IPS-15b (cell line): ENCODE data around the gene CWC27.
A peak's percentile ranks its signal among the peaks of the same experiment; 100 is the strongest.

Experiments used
- H3K27me3 ChIP-seq: one replicate; pipeline ENCODE4 v1.6.1; 2013; ENCODE audit warnings: low read length; ENCODE audit not compliant: control insufficient read depth, insufficient read depth
- H3K36me3 ChIP-seq: one replicate; pipeline ENCODE4 v1.6.1; 2013; ENCODE audit warnings: low read length; ENCODE audit not compliant: control insufficient read depth, insufficient read depth
- H3K4me1 ChIP-seq: one replicate; pipeline ENCODE4 v1.6.1; 2013; ENCODE audit warnings: mild to moderate bottlenecking, low read length; ENCODE audit not compliant: control insufficient read depth, insufficient read depth
- H3K4me3 ChIP-seq: one replicate; pipeline ENCODE4 v1.5.1; 2013; ENCODE audit warnings: low read depth, low read length
- H3K9ac ChIP-seq: one replicate; pipeline ENCODE4 v1.6.1; 2013; ENCODE audit warnings: low read depth, mild to moderate bottlenecking, low read length
- H3K9me3 ChIP-seq: one replicate; pipeline ENCODE4 v1.6.1; 2013; ENCODE audit warnings: mild to moderate bottlenecking, low read length; ENCODE audit not compliant: control insufficient read depth, insufficient read depth

CWC27 gene

DNA sequence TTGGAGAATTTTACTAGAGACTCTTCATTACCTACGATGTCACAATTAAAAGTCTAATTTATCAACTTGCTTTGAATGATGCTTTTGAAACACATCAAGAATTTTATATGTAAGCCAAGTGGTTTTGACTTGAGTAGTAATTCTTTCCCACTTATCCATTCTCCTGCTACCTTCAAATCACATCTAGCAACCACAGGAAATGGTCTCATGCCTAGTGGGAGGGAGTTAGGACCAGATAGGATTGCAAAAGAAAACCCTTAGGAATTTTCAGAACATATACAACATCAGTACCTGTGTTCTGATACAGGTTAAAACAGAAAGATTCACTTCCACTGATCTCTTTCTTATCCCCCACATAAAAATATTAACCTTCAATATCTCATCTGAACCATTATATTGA, 260.4 kb downstream of the CWC27 start:
- H3K36me3 ChIP-seq, result no peaks in the 10 kb centered on the region
- no peak overlapping the region for H3K9ac ChIP-seq
- H3K4me1 ChIP-seq, result peaks cover 3% of the 10 kb centered on the region
- H3K27me3 ChIP-seq, result no peaks in the 10 kb centered on the region
- no peak overlapping the region for H3K4me3 ChIP-seq
- no peaks in the 10 kb centered on the region for H3K9me3 ChIP-seq

- peaks cover 8% of the 10 kb centered on the region for H3K4me1 ChIP-seq
- H3K9me3 ChIP-seq, result no peaks in the 10 kb centered on the region
- H3K4me3 ChIP-seq, result no peak overlapping the region
- H3K36me3 ChIP-seq, result no peaks in the 10 kb centered on the region
- H3K9ac ChIP-seq, result no peak overlapping the region
- H3K27me3 ChIP-seq, result no peaks in the 10 kb centered on the region
Observed at GRCh38 chr5:65030056-65030455, 261.3 kb downstream of the CWC27 start.

GRCh38 chr5:65032250-65032649, 263.5 kb downstream of the CWC27 start:
- Histone ChIP-seq H3K9ac (no peak overlapping the region), H3K4me3 (no peak overlapping the region), H3K4me1 (peaks cover 10% of the 10 kb centered on the region), H3K27me3 (peaks cover 6% of the 10 kb centered on the region), H3K36me3 (no peaks in the 10 kb centered on the region), H3K9me3 (no peaks in the 10 kb centered on the region)

DNA sequence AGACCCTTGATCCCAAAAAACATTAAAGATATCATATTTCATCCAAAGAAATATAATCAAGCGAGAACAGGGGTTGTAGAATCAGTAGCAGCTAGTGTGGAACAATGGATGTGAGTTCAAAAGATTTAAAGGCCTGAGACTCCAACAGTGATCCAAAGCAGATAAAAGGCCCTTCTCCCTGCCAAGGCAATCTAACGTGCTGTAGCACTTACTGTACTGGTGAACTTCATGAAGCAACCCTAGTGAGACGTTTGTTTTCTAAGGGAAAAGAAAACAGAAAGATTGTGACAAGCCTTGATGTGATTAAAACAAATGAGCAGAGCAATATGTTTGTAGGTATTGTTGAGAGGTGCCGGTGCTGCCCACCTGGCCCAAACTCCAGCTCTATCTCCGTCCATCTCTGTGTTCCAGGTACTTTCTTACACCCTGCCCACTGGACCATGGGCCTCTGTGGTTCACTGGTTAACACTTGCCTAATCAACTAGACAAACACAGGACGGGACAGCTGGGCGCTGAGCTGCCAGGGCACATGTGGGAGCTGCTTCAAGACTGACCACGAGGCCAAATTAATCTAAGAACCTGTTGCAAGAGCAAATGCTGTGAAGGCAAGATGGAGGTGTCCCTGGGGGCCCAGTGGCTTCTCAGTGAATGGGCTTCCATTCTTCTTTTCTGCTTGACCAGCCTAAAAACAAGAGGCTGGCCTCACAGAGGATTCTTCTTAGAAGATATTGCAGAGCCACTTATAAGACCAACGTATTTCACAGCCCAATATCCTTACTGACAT, 265.5 kb downstream of the CWC27 start:
- Histone ChIP-seq H3K27me3 (peaks cover 8% of the 10 kb centered on the region), H3K9ac (no peak overlapping the region), H3K9me3 (no peaks in the 10 kb centered on the region), H3K4me3 (peak overlapping the region; percentile 39), H3K36me3 (no peaks in the 10 kb centered on the region), H3K4me1 (peaks cover 14% of the 10 kb centered on the region)

GRCh38 chr5:65034813-65035209, 266.1 kb downstream of the CWC27 start:
- Histone ChIP-seq H3K36me3 (no peaks in the 10 kb centered on the region), H3K9ac (no peak overlapping the region), H3K4me1 (peaks cover 14% of the 10 kb centered on the region), H3K4me3 (peak overlapping the region; percentile 39), H3K27me3 (peaks cover 8% of the 10 kb centered on the region), H3K9me3 (no peaks in the 10 kb centered on the region)

DNA sequence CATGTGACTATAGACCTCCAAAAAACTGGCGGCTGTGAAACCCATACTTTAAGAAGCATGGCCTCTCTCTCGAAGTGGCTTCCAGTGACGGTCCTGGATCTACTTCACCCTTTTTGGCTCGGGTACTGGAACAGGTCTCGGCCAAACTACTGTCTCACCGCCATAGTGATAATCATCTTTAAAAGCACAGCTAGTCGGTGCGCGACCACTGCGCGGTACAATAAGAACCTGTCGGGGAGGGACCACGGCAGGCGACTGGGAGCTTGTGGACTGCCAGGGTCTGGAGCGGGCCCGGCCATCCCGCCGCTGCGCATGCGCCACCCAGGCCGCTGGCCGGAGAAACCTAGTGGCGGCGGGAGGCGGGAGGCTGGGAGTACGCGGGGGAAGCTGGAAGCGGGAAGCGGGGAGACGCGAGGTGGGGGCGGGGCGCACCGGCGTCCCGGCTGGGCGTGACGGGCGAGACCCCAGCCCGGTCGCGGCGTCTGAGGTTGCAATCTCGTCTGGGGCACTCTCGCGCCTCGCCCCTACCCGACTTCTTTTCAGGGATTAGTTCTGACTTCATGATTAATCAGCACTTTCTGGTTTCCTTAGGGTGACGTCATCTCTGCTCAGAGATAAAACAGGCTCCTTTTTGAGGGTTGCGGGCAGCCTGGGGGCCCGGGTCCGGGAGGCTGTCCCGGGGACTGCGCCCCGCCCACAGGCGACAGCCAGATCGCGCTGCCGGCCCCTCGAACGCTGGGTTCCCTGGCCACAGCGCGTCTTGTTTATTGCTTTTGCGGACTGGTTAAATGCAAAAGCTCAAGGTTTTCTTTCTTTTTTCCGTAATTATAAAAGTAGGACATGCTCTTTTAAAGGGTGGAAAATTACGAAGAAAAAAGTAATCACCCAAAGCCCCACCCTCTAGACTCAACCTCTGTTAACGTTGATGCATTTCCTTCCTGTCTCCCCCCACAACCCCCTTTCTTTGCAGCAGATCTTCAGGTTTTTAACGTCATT, 266.8 kb downstream of the CWC27 start:
- H3K9ac ChIP-seq, result peak overlapping the region; percentile 77
- H3K36me3 ChIP-seq, result no peaks in the 10 kb centered on the region
- peaks cover 8% of the 10 kb centered on the region for H3K27me3 ChIP-seq

GRCh38 chr5:65037831-65038815, 269.4 kb downstream of the CWC27 start:
- Histone ChIP-seq H3K9me3 (no peaks in the 10 kb centered on the region), H3K4me3 (no peak overlapping the region), H3K9ac (no peak overlapping the region), H3K4me1 (peaks cover 14% of the 10 kb centered on the region), H3K36me3 (no peaks in the 10 kb centered on the region), H3K27me3 (peaks cover 8% of the 10 kb centered on the region)

More for the DNA sequence above, 266.8 kb downstream of the CWC27 start:
- H3K4me1 ChIP-seq, result peaks cover 14% of the 10 kb centered on the region
- H3K4me3 ChIP-seq, result peak overlapping the region; percentile 39
- no peaks in the 10 kb centered on the region for H3K9me3 ChIP-seq

- H3K9ac ChIP-seq, result no peak overlapping the region
- H3K4me3 ChIP-seq, result no peak overlapping the region
- peaks cover 4% of the 10 kb centered on the region for H3K4me1 ChIP-seq
- no peaks in the 10 kb centered on the region for H3K36me3 ChIP-seq
- no peaks in the 10 kb centered on the region for H3K9me3 ChIP-seq
- H3K27me3 ChIP-seq, result peaks cover 6% of the 10 kb centered on the region
Observed at GRCh38 chr5:65041296-65042158, 272.8 kb downstream of the CWC27 start.

- no peaks in the 10 kb centered on the region for H3K36me3 ChIP-seq
- H3K9me3 ChIP-seq, result no peaks in the 10 kb centered on the region
- H3K27me3 ChIP-seq, result no peaks in the 10 kb centered on the region
- no peak overlapping the region for H3K9ac ChIP-seq
- no peaks in the 10 kb centered on the region for H3K4me1 ChIP-seq
- H3K4me3 ChIP-seq, result no peak overlapping the region
Observed at GRCh38 chr5:65043843-65044359, 275.2 kb downstream of the CWC27 start.

DNA sequence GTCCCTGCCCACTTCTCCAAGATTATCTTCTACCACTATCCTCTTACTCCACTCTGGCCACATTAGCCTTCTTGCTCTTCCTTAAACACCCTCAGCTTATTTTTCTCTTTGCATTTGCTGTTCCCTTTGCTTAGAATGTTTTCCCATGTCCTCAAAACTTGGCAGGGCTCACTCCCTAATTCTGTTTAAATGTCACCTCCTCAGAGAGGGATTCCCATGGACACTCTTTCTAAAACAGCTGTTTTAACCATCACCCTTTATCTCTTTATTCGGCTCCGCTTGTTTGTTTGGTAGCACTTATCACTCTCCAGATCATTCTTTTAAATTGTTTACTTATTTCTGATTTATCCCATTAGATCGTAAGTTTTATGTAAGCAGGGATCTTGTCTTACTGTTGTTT, 278.5 kb downstream of the CWC27 start:
- no peak overlapping the region for H3K4me3 ChIP-seq
- H3K4me1 ChIP-seq, result no peaks in the 10 kb centered on the region
- H3K27me3 ChIP-seq, result no peaks in the 10 kb centered on the region
- no peaks in the 10 kb centered on the region for H3K9me3 ChIP-seq
- H3K9ac ChIP-seq, result no peak overlapping the region
- no peaks in the 10 kb centered on the region for H3K36me3 ChIP-seq
